HG02981 (cell line): ENCODE measurements around the gene RBM33.

Experiments
- ATAC-seq: cut with Tn5 transposase; IDR thresholded peaks from one replicate; pipeline ENCODE4 v1.9.1; 2021; ENCODE audit warnings: mild to moderate bottlenecking, moderate library complexity; ENCODE audit not compliant: unreplicated experiment

The RBM33 gene

GRCh38 chr7:155660059-155660757 lies 15.7 kb downstream of the RBM33 start:
- ATAC-seq = peak; percentile 70

- ATAC-seq = peak; percentile 61
These were observed 16.3 kb downstream of the RBM33 start for GRCh38 chr7:155660758-155661093.

- ATAC-seq = no peak
These were observed 18.0 kb downstream of the RBM33 start for GRCh38 chr7:155662343-155663043.

- ATAC-seq = no peak
These were observed 19.5 kb downstream of the RBM33 start for GRCh38 chr7:155663937-155664336.

- ATAC-seq = no peak
These were observed 20.9 kb downstream of the RBM33 start for GRCh38 chr7:155665079-155665956.

- ATAC-seq = no peak
These were observed 21.5 kb downstream of the RBM33 start for GRCh38 chr7:155665957-155666287.

GRCh38 chr7:155667241-155667829 lies 22.9 kb downstream of the RBM33 start:
- no peak for ATAC-seq

- no peak for ATAC-seq
These were observed 25.4 kb downstream of the RBM33 start for GRCh38 chr7:155669717-155670505.

GRCh38 chr7:155670521-155670920 lies 26.1 kb downstream of the RBM33 start:
- ATAC-seq = no peak

GRCh38 chr7:155674556-155674955 lies 30.1 kb downstream of the RBM33 start:
- ATAC-seq = no peak

GRCh38 chr7:155676052-155676451 lies 31.6 kb downstream of the RBM33 start:
- no peak for ATAC-seq

- ATAC-seq = no peak
These were observed 33.2 kb downstream of the RBM33 start for GRCh38 chr7:155677688-155678087.

- ATAC-seq = no peak
These were observed 35.7 kb downstream of the RBM33 start for GRCh38 chr7:155680124-155680523.

GRCh38 chr7:155680864-155681263 lies 36.4 kb downstream of the RBM33 start:
- ATAC-seq = no peak

- no peak for ATAC-seq
These were observed 37.2 kb downstream of the RBM33 start for GRCh38 chr7:155681663-155682062.

- ATAC-seq = no peak
These were observed 38.0 kb downstream of the RBM33 start for GRCh38 chr7:155682484-155682883.

GRCh38 chr7:155683098-155683497 lies 38.6 kb downstream of the RBM33 start:
- no peak for ATAC-seq

- no peak for ATAC-seq
These were observed 39.3 kb downstream of the RBM33 start for GRCh38 chr7:155683714-155684113.

GRCh38 chr7:155684543-155684942 lies 40.1 kb downstream of the RBM33 start:
- no peak for ATAC-seq

- peak; percentile 93 for ATAC-seq
These were observed 40.8 kb downstream of the RBM33 start for GRCh38 chr7:155685070-155685790.
